GM23338 (cell line): ENCODE results near the gene TNFRSF11A. TPM values are rescaled to one million over a fixed set of nuclear protein-coding genes. Genes with fewer than 3 reads are reported as not detected.

Experiments
- ATAC-seq: fragments of 200-7000 bp; cut with Tn5 transposase; 3 replicates; pipeline ENCODE4 v1.9.1; 2020
- DNase-seq: peaks from one replicate; pipeline ENCODE4 v3.0.0-alpha.2; 2015; ENCODE audit warnings: low spot score
- H2AFZ ChIP-seq: fragments of 200-600 bp; sonication (generic); 2 replicates; pipeline ENCODE4 v1.8.0; 2016; ENCODE audit warnings: antibody characterized with exemption, mild to moderate bottlenecking, moderate library complexity
- H3F3A ChIP-seq: fragments of 200-600 bp; sonication (generic); replicated peaks from 2 replicates; pipeline ENCODE4 v1.8.0; 2017; ENCODE audit warnings: antibody characterized with exemption, mixed run types, low read depth
- H3K27ac ChIP-seq: fragments of 200-600 bp; sonication (generic); 2 replicates; pipeline ENCODE4 v1.6.1; 2016; ENCODE audit warnings: low read depth
- H3K27me3 ChIP-seq: fragments of 200-600 bp; sonication (generic); 2 replicates; pipeline ENCODE4 v1.8.0; 2016; ENCODE audit warnings: mild to moderate bottlenecking, mixed run types, moderate library complexity; ENCODE audit not compliant: insufficient read depth
- H3K36me3 ChIP-seq: fragments of 200-600 bp; sonication (generic); 2 replicates; pipeline ENCODE4 v1.8.0; 2016; ENCODE audit warnings: mild to moderate bottlenecking; ENCODE audit not compliant: insufficient read depth
- H3K4me1 ChIP-seq: fragments of 200-600 bp; sonication (generic); 2 replicates; pipeline ENCODE4 v1.8.0; 2016; ENCODE audit warnings: mild to moderate bottlenecking, moderate library complexity; ENCODE audit not compliant: insufficient read depth
- H3K4me2 ChIP-seq: fragments of 200-600 bp; sonication (generic); 2 replicates; pipeline ENCODE4 v1.7.1; 2017; ENCODE audit warnings: mixed run types
- H3K4me3 ChIP-seq: fragments of 200-600 bp; sonication (generic); 2 replicates; pipeline ENCODE4 v1.6.1; 2016; ENCODE audit warnings: mixed run types
- H3K79me2 ChIP-seq: fragments of 200-600 bp; sonication (generic); replicated peaks from 2 replicates; pipeline ENCODE4 v1.8.0; 2017; ENCODE audit warnings: mild to moderate bottlenecking; ENCODE audit not compliant: insufficient read depth
- H3K9me2 ChIP-seq: fragments of 200-600 bp; sonication (generic); 2 replicates; pipeline ENCODE4 v1.8.0; 2017; ENCODE audit not compliant: insufficient read depth
- H4K20me1 ChIP-seq: fragments of 200-600 bp; sonication (generic); replicated peaks from 2 replicates; pipeline ENCODE4 v1.8.0; 2017; ENCODE audit warnings: mild to moderate bottlenecking; ENCODE audit not compliant: insufficient read depth
- H3K27ac Mint-ChIP-seq: 2 replicates; pipeline ENCODE4 v1.8.0; 2020; ENCODE audit warnings: inconsistent platforms, mild to moderate bottlenecking, moderate library complexity, mixed read lengths
- H3K27me3 Mint-ChIP-seq: 3 replicates; pipeline ENCODE4 v1.8.0; 2022; ENCODE audit warnings: low read depth, mild to moderate bottlenecking, moderate library complexity, mixed read lengths, inconsistent platforms; ENCODE audit not compliant: insufficient read depth, poor library complexity
- H3K36me3 Mint-ChIP-seq: 3 replicates; pipeline ENCODE4 v1.8.0; 2021; ENCODE audit warnings: low read depth, mild to moderate bottlenecking, inconsistent platforms, moderate library complexity, mixed read lengths
- H3K4me1 Mint-ChIP-seq: 3 replicates; pipeline ENCODE4 v1.8.0; 2020; ENCODE audit warnings: mild to moderate bottlenecking, inconsistent platforms, mixed read lengths
- H3K4me3 Mint-ChIP-seq: 3 replicates; pipeline ENCODE4 v1.8.0; 2021; ENCODE audit warnings: moderate library complexity, mild to moderate bottlenecking, inconsistent platforms, mixed read lengths
- H3K9me3 Mint-ChIP-seq: 3 replicates; pipeline ENCODE4 v1.8.0; 2020; ENCODE audit warnings: moderate library complexity, mild to moderate bottlenecking, inconsistent platforms, mixed read lengths
- CTCF ChIP-seq, 2 experiments: fragments of 200-600 bp in 1 of 2; sonication (generic) in 1 of 2; conservative IDR thresholded peaks; 2 replicates each; pipeline versions ENCODE4 v1.5.1 to v1.6.1; 2016 to 2017; ENCODE audit warnings: antibody characterized with exemption in 2 of 2, low read depth in 2 of 2, mild to moderate bottlenecking in 2 of 2, moderate library complexity in 1 of 2
- EZH2 ChIP-seq: fragments of 200-600 bp; sonication (generic); IDR thresholded peaks from one replicate; pipeline ENCODE4 v1.8.0; 2017; ENCODE audit warnings: antibody characterized with exemption, mild to moderate bottlenecking, low read depth; ENCODE audit not compliant: unreplicated experiment
- EZH2phosphoT487 ChIP-seq: fragments of 200-600 bp; sonication (generic); IDR thresholded peaks from one replicate; pipeline ENCODE4 v1.8.1; 2018; ENCODE audit warnings: antibody characterized with exemption; ENCODE audit not compliant: unreplicated experiment
- JUNB ChIP-seq: IDR thresholded peaks from one replicate; pipeline ENCODE4 v1.6.1; 2016; ENCODE audit warnings: antibody characterized with exemption; ENCODE audit not compliant: unreplicated experiment
- NANOG ChIP-seq: IDR thresholded peaks from 2 replicates; pipeline ENCODE4 v1.6.1; 2016; ENCODE audit warnings: antibody characterized with exemption, borderline replicate concordance
- POLR2AphosphoS5 ChIP-seq: IDR thresholded peaks from 2 replicates; pipeline ENCODE4 v1.6.1; 2016; ENCODE audit warnings: antibody characterized with exemption, low read depth
- REST ChIP-seq: IDR thresholded peaks from one replicate; pipeline ENCODE4 v1.6.1; 2018; ENCODE audit warnings: antibody characterized with exemption; ENCODE audit not compliant: unreplicated experiment
- ZNF114 ChIP-seq: fragments of 250-450 bp; sonication (Bioruptor Pico); IDR thresholded peaks from 2 replicates; pipeline ENCODE4 v1.5.0; 2020; ENCODE audit warnings: mild to moderate bottlenecking, moderate library complexity
- ZNF331 ChIP-seq: fragments of 250-450 bp; sonication (Bioruptor Pico); IDR thresholded peaks from 2 replicates; pipeline ENCODE4 v1.5.0; 2020; ENCODE audit warnings: low read depth, mild to moderate bottlenecking, moderate library complexity
- ZNF462 ChIP-seq: fragments of 250-450 bp; sonication (Bioruptor Pico); IDR thresholded peaks from 2 replicates; pipeline ENCODE4 v1.5.0; 2020; ENCODE audit warnings: mild to moderate bottlenecking, moderate library complexity
- polyA plus RNA-seq: library from polyadenylated mRNA; unstranded; fragments of >200 nt; fragmentation: Nextera tagmentation; extraction: Ambion mirVana; gene quantifications from 2 replicates; pipeline ENCODE4 v1.2.1, GENCODE V29; 2016
- total RNA-seq: library from RNA; depleted of rRNA; stranded (reverse); fragments of >200 nt; shearing (Covaris generic); gene quantifications from 2 replicates; pipeline ENCODE4 v1.2.3, GENCODE V29; 2014

The TNFRSF11A gene
- total and polyA plus RNA-seq, 2 experiments from 2014 or later = 3.8 to 7.3 TPM

GRCh38 chr18:62334120-62334519 lies 9.0 kb downstream of the TNFRSF11A start (continued):
- TF ChIP-seq REST (no peak), CTCF (conservative IDR thresholded peaks at IDR 0.05; ENCODE audit: low read depth in 2 of 2) (no peak), NANOG (no peak), POLR2AphosphoS5 (no peak)

GRCh38 chr18:62335494-62335893 lies 10.4 kb downstream of the TNFRSF11A start:
- H3K27me3 Mint-ChIP-seq = peaks cover 13% of the 10 kb centered on the region

GRCh38 chr18:62336618-62337017 lies 11.5 kb downstream of the TNFRSF11A start:
- Mint-ChIP-seq H3K9me3 (no peaks in the 10 kb centered on the region; the same call in 2 of the 3 replicates), H3K27ac (no peak overlapping the region), H3K4me1 (peaks cover 51% of the 10 kb centered on the region), H3K27me3 (peaks cover 8% of the 10 kb centered on the region), H3K4me3 (no peak overlapping the region), H3K36me3 (no peaks in the 10 kb centered on the region)
- H3K4me1 ChIP-seq = peaks cover 39% of the 10 kb centered on the region
- H3K79me2 ChIP-seq = peaks cover 34% of the 10 kb centered on the region
- H3K9me2 ChIP-seq = no peaks in the 10 kb centered on the region
- no peaks in the 10 kb centered on the region; the same call in 1 of the 2 replicates for H4K20me1 ChIP-seq
- H3K4me3 ChIP-seq = no peak overlapping the region
- no peak overlapping the region for H3K4me2 ChIP-seq
- H3K27ac ChIP-seq = 0 out of 2 replicates have a peak overlapping the region, but pooled peaks have one; percentile 26
- ATAC-seq (no peak), DNase-seq (no peak)
- no peaks in the 10 kb centered on the region; the same call in none of the 2 replicates for H3F3A ChIP-seq
- H2AFZ ChIP-seq = no peak overlapping the region
- H3K27me3 ChIP-seq = no peaks in the 10 kb centered on the region
- no peaks in the 10 kb centered on the region for H3K36me3 ChIP-seq
- TF ChIP-seq ZNF462 = no peak
- no peak for TF ChIP-seq ZNF114
- TF ChIP-seq ZNF331 (CRISPR knock-in tag) = no peak

More at GRCh38 chr18:62335494-62335893, 10.4 kb downstream of the TNFRSF11A start:
- peaks cover 49% of the 10 kb centered on the region for H3K4me1 Mint-ChIP-seq
- TF ChIP-seq EZH2phosphoT487 (no peak), EZH2 (no peak), JUNB (no peak), ZNF331 (CRISPR knock-in tag) (no peak), ZNF114 (no peak)
- Histone ChIP-seq H3K4me3 (no peak overlapping the region), H3K27ac (no peak overlapping the region), H3K27me3 (no peaks in the 10 kb centered on the region), H3K79me2 (peaks cover 39% of the 10 kb centered on the region), H3K4me1 (peaks cover 43% of the 10 kb centered on the region), H3F3A (no peaks in the 10 kb centered on the region; the same call in none of the 2 replicates), H3K9me2 (no peaks in the 10 kb centered on the region), H2AFZ (no peak overlapping the region), H4K20me1 (no peaks in the 10 kb centered on the region; the same call in 1 of the 2 replicates), H3K36me3 (no peaks in the 10 kb centered on the region), H3K4me2 (no peak overlapping the region)
- ATAC-seq (no peak), DNase-seq (no peak)
- H3K36me3 Mint-ChIP-seq = no peaks in the 10 kb centered on the region
- no peaks in the 10 kb centered on the region; the same call in 2 of the 3 replicates for H3K9me3 Mint-ChIP-seq
- no peak overlapping the region for H3K4me3 Mint-ChIP-seq
- no peak overlapping the region for H3K27ac Mint-ChIP-seq
